ENCODE measurements around the gene CDC37L1. TPM values are rescaled to one million over a fixed set of nuclear protein-coding genes. Genes with fewer than 3 reads are reported as not detected.

CDC37L1 gene
- 10.0 and 16.2 TPM in 2 replicates for total RNA-seq

DNA sequence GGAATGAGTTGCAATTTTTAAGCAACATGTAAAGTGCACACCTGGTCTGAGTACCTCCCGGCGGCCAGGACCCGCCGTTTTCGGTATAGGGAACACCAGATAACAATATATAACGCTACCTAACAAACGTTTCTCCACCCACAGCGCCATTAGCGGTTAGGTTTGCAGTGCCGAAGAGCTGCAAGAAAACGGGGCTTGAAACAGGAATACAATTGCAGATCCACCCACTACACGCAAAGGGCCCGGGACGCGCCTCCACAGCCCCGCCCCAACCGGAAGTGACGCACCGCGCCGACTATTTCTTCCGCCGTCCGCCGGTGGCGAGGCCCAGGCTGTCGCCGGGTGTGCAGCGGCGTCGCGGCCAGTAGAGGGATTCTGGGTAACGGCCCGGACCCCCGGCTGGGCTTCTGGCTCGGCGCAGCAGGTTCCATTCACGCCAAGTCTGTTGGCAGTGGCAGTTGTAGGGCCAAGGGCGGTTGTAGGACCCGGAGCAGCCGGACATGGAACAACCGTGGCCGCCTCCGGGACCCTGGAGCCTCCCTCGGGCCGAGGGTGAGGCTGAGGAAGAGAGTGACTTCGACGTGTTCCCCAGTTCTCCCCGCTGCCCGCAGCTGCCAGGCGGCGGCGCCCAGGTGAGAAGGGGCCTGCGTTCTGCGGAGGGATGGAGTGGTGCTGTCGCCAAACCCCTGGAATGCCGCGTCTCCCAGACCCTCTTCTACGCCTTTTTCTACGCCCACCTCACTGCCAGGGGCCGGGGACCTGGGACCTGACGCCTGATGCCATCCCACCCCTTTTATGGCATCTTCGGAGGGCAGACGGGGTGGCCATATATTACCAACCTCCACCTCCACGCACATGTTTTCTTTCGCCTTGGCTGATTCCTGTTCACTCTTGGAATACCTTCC is at the start of gene CDC37L1:
TSS of gene CDC37L1 (plus strand) at position 302 of the 905 bp plus-strand sequence. CDS start at position 501, 199 bp downstream.

GRCh38 chr9:4662108-4662988 is 17.0 kb upstream of the CDC37L1 start, which contains the start of gene PLPP6:
Gene PLPP6 (plus strand): TSS chr9:4662294. CDS start chr9:4662376, 82 bp downstream.

DNA sequence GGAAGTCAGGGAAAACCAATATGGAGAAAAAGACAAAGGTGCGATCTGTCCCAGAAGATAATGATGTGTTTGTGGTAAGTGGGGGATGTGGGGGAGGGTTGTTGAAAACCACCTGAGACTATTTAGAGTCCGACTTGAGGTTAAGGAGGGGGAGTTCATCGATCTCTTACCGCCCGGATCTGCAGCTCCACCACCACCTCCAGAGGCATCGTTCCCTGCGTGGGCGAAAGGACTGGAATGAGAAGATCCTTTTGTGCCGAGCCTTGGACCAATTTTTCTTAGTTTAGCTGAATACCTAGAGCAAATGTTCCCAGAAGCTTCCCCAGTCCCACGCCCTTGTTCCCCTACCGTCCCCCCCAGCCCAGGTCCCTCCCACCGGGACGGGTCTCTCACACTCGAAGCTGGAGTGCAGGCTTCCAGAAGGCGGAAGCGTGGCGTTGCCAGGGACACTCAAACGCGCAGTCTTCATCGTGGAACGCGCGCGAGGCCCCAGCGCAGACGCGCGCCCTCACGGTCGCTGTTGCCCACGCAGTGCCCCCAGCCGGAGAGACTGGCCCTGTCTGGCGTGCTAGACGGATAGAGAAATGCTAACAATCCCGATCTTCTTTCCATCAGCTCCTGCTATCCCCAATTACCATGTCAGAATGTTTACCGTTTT is 13.2 kb upstream of the CDC37L1 start, which contains the start of gene SPATA6L:
TSS of gene SPATA6L (minus strand) at position 439 of the 658 bp plus-strand sequence. CDS start at position 209, 230 bp downstream.

GRCh38 chr9:4740638-4741364 is 61.4 kb downstream of the CDC37L1 start, which contains the start of gene AK3:
Gene AK3 (minus strand): TSS chr9:4741202. CDS start chr9:4741087, 115 bp downstream.

Other genes with a start within 250 kb of the CDC37L1 start
- 1.4 and 1.7 TPM in 2 replicates for gene SLC1A1, start 189.1 kb upstream of the CDC37L1 start, total RNA-seq
- 9.3 and 9.4 TPM in 2 replicates for gene PLPP6, start 17.3 kb upstream of the CDC37L1 start, total RNA-seq
- gene SPATA6L, start 13.1 kb upstream of the CDC37L1 start, total RNA-seq: 0.23 and 1.1 TPM in 2 replicates
- gene AK3, start 61.6 kb downstream of the CDC37L1 start, total RNA-seq: 50.4 and 53.7 TPM in 2 replicates
- gene RCL1, start 113.4 kb downstream of the CDC37L1 start, total RNA-seq: 23.5 and 27.3 TPM in 2 replicates